HG03342 (cell line): ENCODE measurements around the gene ZNF345.

ENCODE experiments used
- ATAC-seq: cut with Tn5 transposase; IDR thresholded peaks from one replicate; pipeline ENCODE4 v1.9.1; 2021; ENCODE audit warnings: mild to moderate bottlenecking, moderate library complexity; ENCODE audit not compliant: unreplicated experiment

The ZNF345 gene

GRCh38 chr19:36850559-36851442 lies at the start of gene ZNF345:
Gene ZNF345, plus strand, starts transcription at chr19:36850876. Its CDS starts 25,955 bp downstream, at chr19:36876831.
- ATAC-seq = peak; percentile 80

GRCh38 chr19:36805364-36805763 lies 45.3 kb upstream of the ZNF345 start:
- ATAC-seq = no peak

- no peak for ATAC-seq
These were observed 43.6 kb upstream of the ZNF345 start for GRCh38 chr19:36807029-36807428.

GRCh38 chr19:36819130-36819630 lies 31.5 kb upstream of the ZNF345 start:
- ATAC-seq = no peak

GRCh38 chr19:36821758-36822157 lies 28.9 kb upstream of the ZNF345 start:
- no peak for ATAC-seq

GRCh38 chr19:36833430-36833829 lies 17.2 kb upstream of the ZNF345 start:
- ATAC-seq = no peak

- ATAC-seq = peak; percentile 4
These were observed 13.3 kb upstream of the ZNF345 start for GRCh38 chr19:36837176-36837905.

- peak; percentile 83 for ATAC-seq
These were observed 12.5 kb upstream of the ZNF345 start, which contains the start of gene ZNF790 for GRCh38 chr19:36837906-36838783. Gene ZNF790, minus strand, starts transcription at chr19:36838387. Its CDS starts 12,768 bp downstream, at chr19:36825619.

- no peak for ATAC-seq
These were observed 11.8 kb upstream of the ZNF345 start for GRCh38 chr19:36838784-36839324.

- no peak for ATAC-seq
These were observed 2.7 kb upstream of the ZNF345 start for GRCh38 chr19:36847968-36848367.

GRCh38 chr19:36849701-36850558 lies 746 bp upstream of the ZNF345 start:
- peak; percentile 82 for ATAC-seq

GRCh38 chr19:36851898-36852297 lies 1.2 kb downstream of the ZNF345 start:
- ATAC-seq = no peak

- ATAC-seq = no peak
These were observed 26.6 kb downstream of the ZNF345 start for GRCh38 chr19:36876993-36877938.

- no peak for ATAC-seq
These were observed 41.2 kb downstream of the ZNF345 start for GRCh38 chr19:36891768-36892357.

GRCh38 chr19:36894849-36895383 lies 44.2 kb downstream of the ZNF345 start:
- ATAC-seq = no peak

GRCh38 chr19:36898422-36898821 lies 47.7 kb downstream of the ZNF345 start:
- no peak for ATAC-seq

- peak; percentile 94 for ATAC-seq
These were observed 65.5 kb downstream of the ZNF345 start, which contains the start of the genes ZNF568 and ZNF829 for GRCh38 chr19:36915992-36916830. Gene ZNF568, plus strand, starts transcription at chr19:36916332. Its CDS starts 6,439 bp downstream, at chr19:36922771. Gene ZNF829, minus strand, starts transcription at chr19:36916291. Its CDS starts 1,124 bp downstream, at chr19:36915167.
